ENCODE measurements around the gene RAPGEF6.
"Not testable (repeated sequence)": the region's sequence is repeated elsewhere in the genome, so short reads cannot be mapped to it uniquely, and the experiment has no call there.

The RAPGEF6 gene

DNA sequence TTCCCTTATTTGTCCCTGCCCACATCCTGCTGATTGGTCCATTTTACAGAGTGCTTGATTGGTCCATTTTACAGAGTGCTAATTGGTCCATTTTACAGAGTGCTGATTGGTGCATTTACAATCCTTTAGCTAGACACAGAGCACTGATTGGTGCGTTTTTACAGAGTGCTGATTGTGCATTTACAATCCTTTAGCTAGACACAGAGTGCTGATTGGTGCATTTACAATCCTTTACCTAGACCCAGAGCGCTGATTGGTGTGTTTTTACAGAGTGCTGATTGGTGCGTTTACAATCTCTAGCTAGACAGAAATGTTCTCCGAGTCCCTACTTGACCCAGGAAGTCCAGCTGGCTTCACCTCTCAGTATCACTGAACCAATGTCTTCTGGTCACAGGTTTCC lies 147.7 kb downstream of the RAPGEF6 start:
- DNase-seq = not testable (repeated sequence)

DNA sequence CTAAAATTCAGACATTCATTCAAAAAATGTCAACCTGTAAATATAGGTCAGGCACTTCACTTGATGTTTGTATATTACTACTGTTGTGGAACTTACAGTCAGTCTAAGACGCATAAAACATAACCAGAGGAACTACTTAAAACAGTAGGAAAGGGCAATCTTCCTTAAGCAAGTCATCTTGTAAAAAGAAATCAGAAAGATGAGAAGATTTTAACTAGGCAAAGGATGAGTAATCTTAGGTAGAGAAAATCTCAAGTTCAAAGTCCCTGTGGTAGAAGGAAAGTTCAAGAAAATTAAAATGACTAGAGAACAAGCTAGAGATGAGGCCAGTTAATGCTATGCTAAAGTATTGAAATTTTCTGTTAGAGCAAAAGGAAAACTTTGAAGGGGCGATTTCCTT lies 152.4 kb downstream of the RAPGEF6 start:
- no peak for DNase-seq

GRCh38 chr5:131481569-131481968 lies 153.5 kb downstream of the RAPGEF6 start:
- DNase-seq = no peak

- DNase-seq = no peak
These were observed 159.5 kb downstream of the RAPGEF6 start for GRCh38 chr5:131475541-131475941.

GRCh38 chr5:131473731-131474130 lies 161.3 kb downstream of the RAPGEF6 start:
- no peak for DNase-seq

- no peak for DNase-seq
These were observed 168.8 kb downstream of the RAPGEF6 start for GRCh38 chr5:131466171-131466766.

GRCh38 chr5:131463656-131464055 lies 171.4 kb downstream of the RAPGEF6 start:
- DNase-seq = no peak

GRCh38 chr5:131462454-131462853 lies 172.6 kb downstream of the RAPGEF6 start:
- DNase-seq = no peak

DNA sequence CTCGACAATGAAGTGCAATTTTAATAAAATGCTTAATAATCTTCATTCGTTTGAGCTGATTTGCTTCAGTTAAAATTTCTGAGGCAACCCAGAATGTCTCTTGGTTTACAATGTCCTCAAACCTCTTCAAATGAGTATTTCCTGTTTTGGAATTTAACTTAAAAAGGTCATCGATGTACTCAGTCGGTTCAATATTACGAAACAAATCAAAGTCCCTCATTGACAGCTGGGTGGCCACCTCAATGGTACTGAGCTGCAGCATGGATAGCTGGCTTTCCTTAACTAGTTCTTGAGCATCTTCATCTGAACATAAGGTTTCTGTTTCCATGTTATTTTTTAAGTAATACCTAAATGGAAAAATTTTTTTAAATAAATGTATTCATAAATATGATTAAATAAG lies 173.3 kb downstream of the RAPGEF6 start:
- DNase-seq = no peak

- no peak for DNase-seq
These were observed 174.0 kb downstream of the RAPGEF6 start for GRCh38 chr5:131460867-131461572.

- no peak for DNase-seq
These were observed 174.9 kb downstream of the RAPGEF6 start for GRCh38 chr5:131460133-131460532.

- no peak for DNase-seq
These were observed 175.8 kb downstream of the RAPGEF6 start for GRCh38 chr5:131459216-131459615.

DNA sequence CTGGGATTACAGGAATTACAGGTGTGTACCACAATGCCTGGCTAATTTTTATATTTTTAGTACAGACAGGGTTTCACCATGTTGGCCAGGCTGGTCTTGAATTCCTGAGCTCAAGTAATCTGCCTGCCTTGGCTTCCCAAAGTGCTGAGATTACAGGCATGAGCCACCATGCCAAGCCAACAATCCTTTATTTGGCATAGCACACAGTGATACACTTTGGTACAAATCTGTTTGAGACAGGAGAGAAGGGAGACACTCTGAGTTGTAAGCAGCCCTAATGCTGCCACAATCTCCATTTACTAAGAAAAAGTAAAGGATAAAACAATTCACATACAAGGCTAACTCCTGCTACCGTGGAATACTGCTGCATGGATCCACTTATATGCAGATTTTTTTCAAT lies 177.8 kb downstream of the RAPGEF6 start:
- no peak for DNase-seq

GRCh38 chr5:131450941-131451340 lies 184.1 kb downstream of the RAPGEF6 start:
- no peak for DNase-seq

DNA sequence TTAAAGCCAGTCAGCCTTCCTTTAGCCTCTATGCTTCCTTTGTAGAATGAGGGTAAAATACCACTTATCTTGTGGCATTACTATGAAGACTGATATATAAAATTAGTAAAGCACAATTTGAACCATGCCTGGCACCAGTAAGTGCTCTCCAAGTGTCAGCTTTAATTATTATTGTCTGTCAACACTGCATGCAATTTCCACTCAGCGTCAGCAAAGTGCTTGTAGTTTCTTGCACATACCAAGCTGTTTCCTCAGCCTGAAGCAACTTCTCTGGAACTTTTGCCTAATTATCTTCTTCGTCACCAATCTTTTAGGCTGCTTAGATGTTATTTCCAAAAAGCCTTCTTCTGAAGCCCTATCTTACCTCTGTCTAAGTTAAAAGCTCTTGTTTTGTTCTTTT lies 193.8 kb downstream of the RAPGEF6 start:
- DNase-seq = no peak

- DNase-seq = no peak
These were observed 198.9 kb downstream of the RAPGEF6 start for GRCh38 chr5:131436081-131436480.

DNA sequence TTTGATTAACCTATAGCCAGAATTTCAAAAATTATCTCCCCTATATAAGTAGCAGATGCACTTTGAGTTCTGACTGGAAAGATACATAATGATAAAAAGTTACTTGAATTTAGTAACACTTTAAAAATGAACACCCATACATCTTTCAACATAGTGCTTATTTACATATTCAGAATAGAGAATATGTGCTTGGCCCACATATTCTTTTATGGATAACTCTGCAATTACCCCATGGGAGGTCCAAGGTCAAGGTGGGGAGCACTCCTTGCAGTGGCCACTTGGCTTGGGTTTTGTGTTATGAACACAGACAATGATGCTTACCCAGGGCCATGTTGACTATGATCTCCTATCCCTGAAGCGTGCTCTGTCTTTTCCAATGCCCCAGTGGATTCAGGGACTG lies 201.9 kb downstream of the RAPGEF6 start:
- no peak for DNase-seq

DNA sequence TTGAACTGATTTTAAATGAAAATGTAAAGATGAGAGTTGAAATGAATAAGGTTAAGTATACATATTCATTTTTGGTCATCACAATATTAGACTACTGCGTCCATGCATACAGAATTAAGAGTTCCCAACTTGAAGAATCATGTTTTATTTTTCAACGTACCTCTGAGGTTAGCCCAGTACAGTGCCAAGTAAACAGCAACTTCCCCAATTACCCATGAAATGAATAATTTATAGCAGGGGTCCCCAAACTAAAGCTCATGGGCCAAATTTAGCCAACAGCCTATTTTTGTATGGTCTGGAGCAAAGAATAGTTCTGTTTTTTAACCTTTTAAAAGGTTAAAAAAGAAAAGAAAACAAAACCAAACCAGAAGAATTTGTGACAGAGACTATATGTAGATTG lies 203.2 kb downstream of the RAPGEF6 start:
- no peak for DNase-seq

GRCh38 chr5:131430794-131431193 lies 204.2 kb downstream of the RAPGEF6 start:
- no peak for DNase-seq

DNA sequence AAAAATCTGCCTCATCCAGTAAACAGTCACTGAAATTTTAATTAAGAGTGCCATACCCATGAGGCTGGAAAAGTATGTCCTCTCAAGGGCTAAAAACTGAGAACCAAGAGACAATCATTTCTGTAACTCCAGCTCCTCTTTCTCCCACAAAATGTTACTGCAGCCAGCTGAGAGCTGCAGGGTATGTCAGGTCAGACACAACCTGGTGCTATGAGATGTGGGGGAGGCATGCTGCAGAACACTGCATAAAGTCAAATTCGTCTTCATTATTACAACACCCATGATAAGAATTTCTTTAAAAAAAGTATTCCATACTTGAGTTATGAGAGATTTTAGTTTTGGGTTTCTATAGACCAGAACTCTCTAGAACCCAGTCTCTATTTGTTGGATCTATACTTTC lies 209.0 kb downstream of the RAPGEF6 start:
- DNase-seq = no peak

GRCh38 chr5:131423056-131423455 lies 212.0 kb downstream of the RAPGEF6 start:
- DNase-seq = no peak

- DNase-seq = no peak
These were observed 215.2 kb downstream of the RAPGEF6 start for GRCh38 chr5:131419877-131420276.

- no peak for DNase-seq
These were observed 216.2 kb downstream of the RAPGEF6 start for GRCh38 chr5:131418846-131419245.

- DNase-seq = peak; percentile 84
These were observed 217.7 kb downstream of the RAPGEF6 start for GRCh38 chr5:131417240-131417869.

Data from activated naive CD4-positive, alpha-beta T cell treated with anti-CD3 and anti-CD28 coated beads, Interleukin-2, amount 50 U/mL, for 16 hours (primary cell).